ENCODE data around the gene ZNF594. TPM values are rescaled to one million over a fixed set of nuclear protein-coding genes. Genes with fewer than 3 reads are reported as not detected.
"Not testable (repeated sequence)": the region's sequence is repeated elsewhere in the genome, so short reads cannot be mapped to it uniquely, and the experiment has no call there.

Gene ZNF594
- total RNA-seq, 1 donor from 2014 or later, result 26.1 TPM

- Mint-ChIP-seq H3K9me3 (ENCODE audit: low read depth) (no peaks in the 10 kb centered on the region), H3K4me1 (ENCODE audit: low read depth) (no peaks in the 10 kb centered on the region), H3K27ac (no peak overlapping the region), H3K27me3 (no peaks in the 10 kb centered on the region), H3K36me3 (ENCODE audit: insufficient read depth) (no peaks in the 10 kb centered on the region), H3K4me3 (ENCODE audit: low read depth) (no peak overlapping the region)
- DNase-seq (ENCODE audit: low spot score, unreplicated experiment), result no peak
- TF ChIP-seq CTCF (IDR thresholded peaks at IDR 0.05; ENCODE audit: unreplicated experiment), result no peak
Measured at GRCh38 chr17:5139458-5139732, 52.3 kb downstream of the ZNF594 start.

DNA sequence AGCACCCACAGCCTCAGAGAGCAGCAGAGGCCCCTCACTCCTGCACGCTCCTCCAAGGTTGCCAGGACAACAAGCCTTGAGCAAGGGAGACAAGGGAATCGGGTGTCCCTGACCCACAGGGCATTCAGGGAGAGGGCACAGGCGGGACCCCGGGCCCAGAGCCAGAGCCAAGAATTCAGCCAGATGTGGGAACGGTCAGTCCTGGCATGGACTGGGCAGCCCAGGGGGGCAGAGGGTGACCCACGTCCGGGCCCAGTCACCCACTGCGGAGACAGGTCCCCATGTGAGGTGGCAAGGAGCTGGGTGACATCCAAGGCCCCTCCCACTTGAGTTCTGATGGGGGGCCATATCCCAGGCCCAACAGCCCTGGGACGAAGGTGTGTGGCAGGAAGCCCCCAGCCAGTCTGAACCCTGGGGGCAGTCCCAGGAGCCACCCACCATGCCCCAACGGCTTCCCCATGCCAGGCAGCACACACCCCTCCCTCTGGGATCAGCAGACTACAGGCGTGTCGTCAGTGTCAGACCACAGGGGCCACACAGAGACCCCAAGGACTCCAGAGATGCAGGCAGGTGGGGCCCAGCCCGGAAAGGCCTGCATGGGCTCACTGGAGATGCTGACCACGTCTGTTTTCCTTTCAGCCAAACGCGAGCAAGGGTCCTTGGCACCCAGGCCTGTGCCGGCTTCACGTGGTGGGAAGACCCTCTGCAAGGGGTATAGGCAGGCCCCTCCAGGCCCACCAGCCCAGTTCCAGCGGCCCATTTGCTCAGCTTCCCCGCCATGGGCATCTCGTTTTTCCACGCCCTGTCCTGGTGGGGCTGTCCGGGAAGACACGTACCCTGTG is 52.8 kb downstream of the ZNF594 start:
- Mint-ChIP-seq H3K4me3 (ENCODE audit: low read depth) (no peak overlapping the region), H3K9me3 (ENCODE audit: low read depth) (no peaks in the 10 kb centered on the region), H3K27me3 (no peaks in the 10 kb centered on the region), H3K27ac (peak overlapping the region; percentile 84), H3K36me3 (ENCODE audit: insufficient read depth) (no peaks in the 10 kb centered on the region), H3K4me1 (ENCODE audit: low read depth) (no peaks in the 10 kb centered on the region)
- no peak for TF ChIP-seq CTCF (IDR thresholded peaks at IDR 0.05; ENCODE audit: unreplicated experiment)
- DNase-seq (ENCODE audit: low spot score, unreplicated experiment), result no peak

- H3K4me3 Mint-ChIP-seq (ENCODE audit: low read depth), result not testable (repeated sequence)
Measured at GRCh38 chr17:5138198-5138544, 53.5 kb downstream of the ZNF594 start.

GRCh38 chr17:5137511-5138197 is 54.0 kb downstream of the ZNF594 start:
- not testable (repeated sequence) for H3K27me3 Mint-ChIP-seq; H3K36me3 Mint-ChIP-seq (ENCODE audit: insufficient read depth); H3K27ac Mint-ChIP-seq; H3K9me3 Mint-ChIP-seq (ENCODE audit: low read depth); H3K4me1 Mint-ChIP-seq (ENCODE audit: low read depth); H3K4me3 Mint-ChIP-seq (ENCODE audit: low read depth); DNase-seq (ENCODE audit: low spot score, unreplicated experiment)

More at GRCh38 chr17:5138198-5138544, 53.5 kb downstream of the ZNF594 start:
- H3K27ac Mint-ChIP-seq, result peak overlapping the region; percentile 84
- DNase-seq (ENCODE audit: low spot score, unreplicated experiment); H3K27me3 Mint-ChIP-seq; H3K4me1 Mint-ChIP-seq (ENCODE audit: low read depth); H3K9me3 Mint-ChIP-seq (ENCODE audit: low read depth); H3K36me3 Mint-ChIP-seq (ENCODE audit: insufficient read depth): not testable (repeated sequence)

GRCh38 chr17:5136580-5137412 is 54.9 kb downstream of the ZNF594 start:
- not testable (repeated sequence) for H3K4me1 Mint-ChIP-seq (ENCODE audit: low read depth); H3K27me3 Mint-ChIP-seq; H3K4me3 Mint-ChIP-seq (ENCODE audit: low read depth); DNase-seq (ENCODE audit: low spot score, unreplicated experiment); H3K27ac Mint-ChIP-seq; H3K36me3 Mint-ChIP-seq (ENCODE audit: insufficient read depth); H3K9me3 Mint-ChIP-seq (ENCODE audit: low read depth)

DNA sequence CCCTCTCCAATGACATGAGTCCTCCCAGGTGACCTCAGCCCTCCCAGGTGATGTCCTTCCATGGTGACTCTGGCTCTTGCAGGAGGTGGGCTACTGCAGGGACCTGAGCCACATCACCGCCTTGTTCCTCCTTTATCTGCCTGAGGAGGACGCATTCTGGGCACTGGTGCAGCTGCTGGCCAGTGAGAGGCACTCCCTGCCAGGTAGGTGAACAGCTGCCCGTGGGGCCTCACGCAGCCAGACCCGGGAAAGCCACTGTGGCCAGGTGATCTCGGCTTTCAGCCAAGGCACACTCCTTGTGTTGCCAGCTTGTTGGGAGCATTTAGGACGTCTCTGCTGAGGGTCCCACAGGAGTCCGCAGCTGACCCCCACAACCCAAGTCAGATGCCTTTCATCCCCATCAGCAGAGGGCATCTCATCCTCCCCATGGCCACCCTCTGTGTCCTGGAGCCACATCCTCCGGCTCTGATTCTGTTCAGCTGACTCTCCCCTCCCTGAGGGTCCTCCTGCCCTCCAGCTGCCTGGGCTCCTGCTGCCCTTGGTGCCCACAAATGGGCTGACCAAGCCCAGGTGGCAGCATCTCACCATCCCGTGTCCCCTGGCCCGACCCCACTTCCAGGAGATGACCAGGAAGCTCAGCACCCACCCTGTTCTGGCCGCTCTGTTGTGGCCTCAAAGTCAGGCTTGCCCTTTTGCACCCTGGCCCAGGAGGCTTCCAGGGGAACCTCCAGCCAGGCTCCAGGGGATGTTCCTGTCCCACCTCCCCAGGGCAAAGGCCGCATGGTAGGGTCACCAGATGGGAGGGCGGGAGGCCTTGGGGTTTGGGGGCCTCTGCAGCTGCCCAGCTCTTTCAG is 55.7 kb downstream of the ZNF594 start:
- Mint-ChIP-seq H3K4me1 (ENCODE audit: low read depth) (no peaks in the 10 kb centered on the region), H3K36me3 (ENCODE audit: insufficient read depth) (no peaks in the 10 kb centered on the region), H3K27ac (no peak overlapping the region), H3K27me3 (peaks cover 2% of the 10 kb centered on the region), H3K9me3 (ENCODE audit: low read depth) (no peaks in the 10 kb centered on the region), H3K4me3 (ENCODE audit: low read depth) (no peak overlapping the region)
- no peak for DNase-seq (ENCODE audit: low spot score, unreplicated experiment)
- no peak for TF ChIP-seq CTCF (IDR thresholded peaks at IDR 0.05; ENCODE audit: unreplicated experiment)

DNA sequence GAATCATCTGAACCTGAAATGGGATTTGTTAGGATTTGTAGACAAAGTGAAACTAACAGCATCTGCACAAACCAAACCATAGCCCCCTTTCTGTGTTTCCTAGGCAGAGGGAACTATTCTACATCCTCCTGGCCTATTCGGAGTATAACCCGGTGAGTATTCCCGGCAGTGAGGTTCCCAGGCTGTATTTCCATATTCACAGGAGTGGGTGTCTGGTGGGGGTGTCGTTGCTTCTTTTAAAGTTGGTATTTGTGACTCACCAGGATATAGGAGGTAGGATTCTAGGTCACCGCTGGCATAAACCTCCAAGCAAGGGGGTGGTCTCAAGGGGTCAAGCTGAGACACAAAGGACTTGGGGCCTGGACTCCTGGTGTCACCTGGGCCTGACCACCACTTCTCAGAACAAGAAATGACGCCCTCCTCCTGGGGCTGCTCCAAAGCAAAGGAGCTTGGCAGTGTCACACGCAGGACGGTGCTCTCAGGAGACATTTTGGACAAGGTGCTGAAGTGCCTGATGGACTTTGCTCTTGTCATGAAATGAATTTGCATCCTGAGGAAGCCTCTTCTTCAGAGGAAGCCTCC is 56.4 kb downstream of the ZNF594 start:
- H3K27me3 Mint-ChIP-seq; H3K4me1 Mint-ChIP-seq (ENCODE audit: low read depth); H3K9me3 Mint-ChIP-seq (ENCODE audit: low read depth); DNase-seq (ENCODE audit: low spot score, unreplicated experiment); H3K4me3 Mint-ChIP-seq (ENCODE audit: low read depth); H3K36me3 Mint-ChIP-seq (ENCODE audit: insufficient read depth); H3K27ac Mint-ChIP-seq: not testable (repeated sequence)

DNA sequence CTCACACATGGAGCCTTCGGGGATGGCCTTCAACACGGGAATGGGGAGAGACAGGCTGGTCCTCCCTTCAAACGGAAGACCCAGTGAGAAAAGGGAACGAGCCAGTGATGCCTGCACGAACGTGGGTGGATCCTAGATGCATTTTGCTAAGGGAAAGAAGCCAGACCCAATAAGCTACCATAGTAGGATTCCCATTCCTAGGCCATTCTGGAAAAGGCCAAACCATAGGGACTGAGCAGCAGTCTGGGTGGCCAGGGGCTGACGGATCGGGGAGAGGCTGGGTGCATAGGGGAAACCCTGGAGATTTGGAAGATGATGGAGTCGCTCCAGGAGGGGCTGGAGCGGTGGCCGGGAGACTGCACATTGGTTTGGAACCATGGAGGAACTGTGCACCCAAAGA is 57.1 kb downstream of the ZNF594 start:
- not testable (repeated sequence) for H3K36me3 Mint-ChIP-seq (ENCODE audit: insufficient read depth); DNase-seq (ENCODE audit: low spot score, unreplicated experiment); H3K27ac Mint-ChIP-seq; H3K27me3 Mint-ChIP-seq; H3K4me1 Mint-ChIP-seq (ENCODE audit: low read depth); H3K9me3 Mint-ChIP-seq (ENCODE audit: low read depth); H3K4me3 Mint-ChIP-seq (ENCODE audit: low read depth)

DNA sequence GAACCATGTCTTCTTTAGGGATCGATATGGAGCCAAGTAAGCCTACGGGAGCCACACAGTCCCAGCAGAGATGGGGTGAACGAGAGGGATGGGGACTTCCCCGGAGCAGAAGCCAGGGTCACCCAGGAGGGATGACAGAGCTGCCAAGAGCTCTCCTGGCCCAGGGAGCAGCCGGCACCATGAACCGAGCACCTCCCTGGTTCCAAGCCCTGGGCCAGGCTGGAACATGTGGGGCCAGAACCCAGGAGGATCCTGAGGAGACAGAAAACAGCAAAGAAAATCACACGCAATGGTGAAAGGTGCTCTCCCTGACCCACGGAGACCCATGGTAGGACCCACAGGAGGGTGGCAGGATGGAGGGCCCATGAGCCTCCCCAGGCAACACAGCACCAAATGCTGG is 57.7 kb downstream of the ZNF594 start:
- not testable (repeated sequence) for H3K9me3 Mint-ChIP-seq (ENCODE audit: low read depth); H3K4me1 Mint-ChIP-seq (ENCODE audit: low read depth); H3K36me3 Mint-ChIP-seq (ENCODE audit: insufficient read depth); H3K27me3 Mint-ChIP-seq; H3K27ac Mint-ChIP-seq; DNase-seq (ENCODE audit: low spot score, unreplicated experiment); H3K4me3 Mint-ChIP-seq (ENCODE audit: low read depth)
